Body of pancreas (tissue), 4 donors: ENCODE results near the gene TMBIM1.

Experiments used
- POLR2A ChIP-seq, 3 donors: fragments of 450-650 bp; IDR thresholded peaks; one replicate each; pipeline ENCODE4 v1.6.1; 2016; ENCODE audit warnings: antibody characterized with exemption in 3 of 3, mild to moderate bottlenecking in 2 of 3
- TF ChIP-seq, protein P1 (sequence below), 7 experiments: fragments of 450-650 bp in 4 of 7; fragments of 200-600 bp in 3 of 7; sonication (generic) in 3 of 7; IDR thresholded peaks; one replicate each; pipeline ENCODE4 v1.5.1; 2016 to 2019; ENCODE audit warnings: antibody characterized with exemption in 7 of 7

DNA sequence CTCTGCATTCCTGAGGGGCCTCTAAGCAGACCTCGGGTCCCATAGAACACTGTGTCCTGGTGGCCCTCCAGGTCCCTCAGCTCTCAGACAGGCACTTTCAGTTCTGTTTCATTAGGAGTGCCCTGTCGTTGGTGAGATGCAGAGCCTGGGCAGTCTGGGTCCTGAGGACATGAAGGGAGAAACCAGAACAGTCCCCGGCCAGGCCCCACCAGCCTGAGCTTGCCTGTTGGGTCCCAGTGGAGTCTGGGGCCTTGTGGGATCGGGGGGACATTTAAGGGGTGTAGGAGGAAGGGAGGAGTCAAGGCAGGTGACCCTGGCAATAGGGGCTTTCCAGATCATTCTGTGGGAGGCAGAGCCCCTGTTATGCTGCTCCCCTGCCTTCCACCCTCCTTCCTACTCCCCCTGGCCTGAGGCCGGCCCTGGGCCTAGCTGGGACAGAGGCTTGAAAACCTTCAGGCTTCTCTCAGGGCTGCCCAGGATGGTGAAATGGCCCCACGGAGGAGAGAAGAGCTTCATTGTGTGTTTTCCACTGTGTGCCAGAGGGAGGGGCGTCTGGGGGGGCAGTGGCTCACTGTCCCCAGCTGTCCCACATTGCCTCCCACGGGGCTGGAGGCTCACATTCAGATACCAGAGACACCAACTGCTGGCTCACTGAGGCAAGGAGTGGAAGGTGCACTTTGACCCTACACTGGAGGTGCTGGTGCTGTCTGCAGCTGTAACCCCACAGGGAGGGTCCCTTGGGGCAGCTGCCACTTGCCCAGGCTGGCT lies 37.7 kb upstream of the TMBIM1 start:
- no peak for TF ChIP-seq POLR2A (IDR thresholded peaks at IDR 0.05)
- TF ChIP-seq, protein P1, sequence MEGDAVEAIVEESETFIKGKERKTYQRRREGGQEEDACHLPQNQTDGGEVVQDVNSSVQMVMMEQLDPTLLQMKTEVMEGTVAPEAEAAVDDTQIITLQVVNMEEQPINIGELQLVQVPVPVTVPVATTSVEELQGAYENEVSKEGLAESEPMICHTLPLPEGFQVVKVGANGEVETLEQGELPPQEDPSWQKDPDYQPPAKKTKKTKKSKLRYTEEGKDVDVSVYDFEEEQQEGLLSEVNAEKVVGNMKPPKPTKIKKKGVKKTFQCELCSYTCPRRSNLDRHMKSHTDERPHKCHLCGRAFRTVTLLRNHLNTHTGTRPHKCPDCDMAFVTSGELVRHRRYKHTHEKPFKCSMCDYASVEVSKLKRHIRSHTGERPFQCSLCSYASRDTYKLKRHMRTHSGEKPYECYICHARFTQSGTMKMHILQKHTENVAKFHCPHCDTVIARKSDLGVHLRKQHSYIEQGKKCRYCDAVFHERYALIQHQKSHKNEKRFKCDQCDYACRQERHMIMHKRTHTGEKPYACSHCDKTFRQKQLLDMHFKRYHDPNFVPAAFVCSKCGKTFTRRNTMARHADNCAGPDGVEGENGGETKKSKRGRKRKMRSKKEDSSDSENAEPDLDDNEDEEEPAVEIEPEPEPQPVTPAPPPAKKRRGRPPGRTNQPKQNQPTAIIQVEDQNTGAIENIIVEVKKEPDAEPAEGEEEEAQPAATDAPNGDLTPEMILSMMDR (IDR thresholded peaks at IDR 0.05): no peak
